ENCODE data around the gene PGGT1B. TPM values are rescaled to one million over a fixed set of nuclear protein-coding genes. Genes with fewer than 3 reads are reported as not detected.

PGGT1B gene
- total and polyA plus RNA-seq, 2 donors (not counting 1 experiment from before 2014, with no cell fraction given): 3.8 to 63.4 TPM

GRCh38 chr5:115241881-115242642 lies 20.6 kb downstream of the PGGT1B start:
- Histone ChIP-seq H4K20me1 (ENCODE audit: control insufficient read depth, insufficient read depth, low read length, poor library complexity, severe bottlenecking) (peaks cover 61% of the 10 kb centered on the region), H3K9me3 (ENCODE audit: control extremely low read depth in 1 of 3, control insufficient read depth in 2 of 3, insufficient read depth in 1 of 3, low read length in 2 of 3) (no peaks in the 10 kb centered on the region), H3K4me1 (ENCODE audit: control insufficient read depth in 2 of 2, insufficient read depth in 2 of 2, low read length in 2 of 2) (no peaks in the 10 kb centered on the region), H3K79me2 (ENCODE audit: control insufficient read depth, insufficient read depth, low read length) (peaks cover 45% of the 10 kb centered on the region), H3K27me3 (replicated peaks in 1 of 4; ENCODE audit: control extremely low read depth in 1 of 4, control insufficient read depth in 3 of 4, insufficient read depth in 4 of 4, low read length in 3 of 4) (no peaks in the 10 kb centered on the region), H3K9ac (ENCODE audit: low read length) (no peak overlapping the region), H2AFZ (ENCODE audit: insufficient read depth, low read depth, low read length, poor library complexity, severe bottlenecking) (no peak overlapping the region), H3K27ac (ENCODE audit: low read length in 2 of 2) (no peak overlapping the region), H3K4me2 (replicated peaks; ENCODE audit: low read depth, low read length, poor library complexity, severe bottlenecking) (no peak overlapping the region), H3K4me3 (ENCODE audit: control extremely low read depth in 1 of 5, extremely low read depth in 1 of 5, insufficient read depth in 1 of 5, low read depth in 2 of 5, low read length in 4 of 5) (no peak overlapping the region), H3K36me3 (replicated peaks in 1 of 2; ENCODE audit: control extremely low read depth in 1 of 2, control insufficient read depth in 1 of 2, extremely low read depth in 1 of 2, insufficient read depth in 2 of 2, low read length in 1 of 2) (peaks cover 7 to 45% of the 10 kb centered on the region in 2 experiments)
- peaks cover 8% of the 10 kb centered on the region for H3K4me1 Mint-ChIP-seq
- ATAC-seq (ENCODE audit: low read depth) (no peak), DNase-seq (no peak)
- ChIA-PET POLR2A (no interaction called here), CTCF (interaction anchor here (1.0 to 14.2 kb wide), 4 partner anchors 9 to 333 kb away, joined by 3 to 194 read pairs (median 6); no protein-coding TSS in a partner anchor)
- intact Hi-C loops (cut with micrococcal nuclease): no loop called here
- no peak overlapping the region for H3K4me3 Mint-ChIP-seq
- no peaks in the 10 kb centered on the region for H3K27me3 Mint-ChIP-seq
- no peak overlapping the region for H3K27ac Mint-ChIP-seq
- TF ChIP-seq EZH2 (IDR thresholded peaks at IDR 0.05; ENCODE audit: borderline replicate concordance, insufficient read depth, low read depth, low read length, poor library complexity, severe bottlenecking): no peak
- no peak for TF ChIP-seq CTCF (IDR thresholded peaks at IDR 0.05)
- no CpG with 5 or more reads among the region's 4 CpGs for WGBS (ENCODE audit: insufficient coverage)
- no peaks in the 10 kb centered on the region for H3K9me3 Mint-ChIP-seq (ENCODE audit: insufficient read depth)

GRCh38 chr5:115237066-115237465 lies 25.6 kb downstream of the PGGT1B start:
- H3K27me3 Mint-ChIP-seq: no peaks in the 10 kb centered on the region
- ATAC-seq (ENCODE audit: low read depth) (no peak), DNase-seq (no peak)
- CTCF ChIA-PET: interaction anchor here (0.7 to 1.0 kb wide), 2 partner anchors 8 to 139 kb away, joined by 3 read pairs; no protein-coding TSS in a partner anchor
- no peak overlapping the region for H3K4me3 Mint-ChIP-seq
- H3K9me3 Mint-ChIP-seq (ENCODE audit: insufficient read depth): no peaks in the 10 kb centered on the region
- Histone ChIP-seq H3K79me2 (ENCODE audit: control insufficient read depth, insufficient read depth, low read length) (peaks cover 6% of the 10 kb centered on the region), H3K4me1 (ENCODE audit: control insufficient read depth in 2 of 2, insufficient read depth in 2 of 2, low read length in 2 of 2) (no peaks in the 10 kb centered on the region), H3K27ac (ENCODE audit: low read length in 2 of 2) (no peak overlapping the region), H3K4me2 (replicated peaks; ENCODE audit: low read depth, low read length, poor library complexity, severe bottlenecking) (no peak overlapping the region), H3K9ac (ENCODE audit: low read length) (no peak overlapping the region), H3K4me3 (ENCODE audit: control extremely low read depth in 1 of 5, extremely low read depth in 1 of 5, insufficient read depth in 1 of 5, low read depth in 2 of 5, low read length in 4 of 5) (no peak overlapping the region), H3K36me3 (replicated peaks in 1 of 2; ENCODE audit: control extremely low read depth in 1 of 2, control insufficient read depth in 1 of 2, extremely low read depth in 1 of 2, insufficient read depth in 2 of 2, low read length in 1 of 2) (peaks cover 7 to 61% of the 10 kb centered on the region in 2 experiments), H3K9me3 (ENCODE audit: control extremely low read depth in 1 of 3, control insufficient read depth in 2 of 3, insufficient read depth in 1 of 3, low read length in 2 of 3) (no peaks in the 10 kb centered on the region), H2AFZ (ENCODE audit: insufficient read depth, low read depth, low read length, poor library complexity, severe bottlenecking) (no peak overlapping the region), H3K27me3 (replicated peaks in 1 of 4; ENCODE audit: control extremely low read depth in 1 of 4, control insufficient read depth in 3 of 4, insufficient read depth in 4 of 4, low read length in 3 of 4) (no peaks in the 10 kb centered on the region), H4K20me1 (ENCODE audit: control insufficient read depth, insufficient read depth, low read length, poor library complexity, severe bottlenecking) (peaks cover 23% of the 10 kb centered on the region)
- TF ChIP-seq CTCF (IDR thresholded peaks at IDR 0.05) (no peak), EZH2 (IDR thresholded peaks at IDR 0.05; ENCODE audit: borderline replicate concordance, insufficient read depth, low read depth, low read length, poor library complexity, severe bottlenecking) (no peak)
- intact Hi-C loops (cut with micrococcal nuclease): no loop called here
- H3K27ac Mint-ChIP-seq: no peak overlapping the region
- POLR2A ChIA-PET: no interaction called here
- 94% methylated on average over 2 of the region's 3 CpGs for WGBS (ENCODE audit: insufficient coverage)
- no peaks in the 10 kb centered on the region for H3K4me1 Mint-ChIP-seq

All from B cell (primary cell).